Activated B cell treated with CpG ODN at 0.5 μM for 24 hours (primary cell): Measurements from ENCODE around the gene SEC24A. TPM values are rescaled to one million over a fixed set of nuclear protein-coding genes. Genes with fewer than 3 reads are reported as not detected.
"Not testable (repeated sequence)": the region's sequence is repeated elsewhere in the genome, so short reads cannot be mapped to it uniquely, and the experiment has no call there.

Source experiments
- ATAC-seq: fragments of 200-7000 bp; cut with Tn5 transposase; one replicate; pipeline ENCODE4 v1.10.0; 2021; ENCODE audit warnings: low read depth, mild to moderate bottlenecking, moderate library complexity
- CTCF ChIA-PET: fragments of 350-600 bp; sonication (Branson Sonifier 250); formaldehyde crosslinking; loops from one replicate; lab custom pipeline; 2021; ENCODE audit warnings: antibody characterized with exemption; lab: Charles Lee
- POLR2A ChIA-PET: fragments of 350-600 bp; sonication (Branson Sonifier 250); formaldehyde crosslinking; loops from one replicate; lab custom pipeline; 2021; ENCODE audit warnings: antibody characterized with exemption; lab: Charles Lee
- DNase-seq: peaks from one replicate; pipeline ENCODE4 v3.0.0; 2022
- H3K27ac Mint-ChIP-seq: one replicate; pipeline ENCODE4 v1.8.0; 2020; ENCODE audit warnings: mixed read lengths
- H3K27me3 Mint-ChIP-seq: one replicate; pipeline ENCODE4 v1.8.0; 2021; ENCODE audit warnings: mixed read lengths
- H3K36me3 Mint-ChIP-seq: one replicate; pipeline ENCODE4 v1.8.0; 2021; ENCODE audit warnings: low read depth, mixed read lengths
- H3K4me1 Mint-ChIP-seq: one replicate; pipeline ENCODE4 v1.8.0; 2021; ENCODE audit warnings: mixed read lengths
- H3K4me3 Mint-ChIP-seq: one replicate; pipeline ENCODE4 v1.8.0; 2020; ENCODE audit warnings: mild to moderate bottlenecking, mixed read lengths
- H3K9me3 Mint-ChIP-seq: one replicate; pipeline ENCODE4 v1.8.0; 2020; ENCODE audit warnings: mixed read lengths
- intact Hi-C: fragments of 100-400 bp; cut with micrococcal nuclease; formaldehyde crosslinking; loops from one replicate; pipeline ENCODE4 v1.15.1; 2024
- total RNA-seq: library from RNA; stranded (reverse); gene quantifications from 2 replicates; pipeline ENCODE4 v1.2.3, GENCODE V29; 2022
- TF ChIP-seq, protein P1 (sequence below): fragments of 200-600 bp; IDR thresholded peaks from one replicate; pipeline ENCODE4 v1.8.0; 2022; ENCODE audit warnings: antibody characterized with exemption, mild to moderate bottlenecking

Gene SEC24A
- total RNA-seq, 1 donor from 2014 or later = 15.6 TPM

GRCh38 chr5:134659922-134660321 is 11.3 kb downstream of the SEC24A start:
- intact Hi-C loops = no loop called here
- no peaks in the 10 kb centered on the region for H3K27me3 Mint-ChIP-seq
- ChIA-PET CTCF (no interaction called here), POLR2A (interaction anchor here (0.5 kb wide), 1 partner anchor 220 kb away, joined by 4 read pairs; no protein-coding TSS in a partner anchor)
- DNase-seq = no peak
- H3K4me3 Mint-ChIP-seq = no peak overlapping the region
- peaks cover 3% of the 10 kb centered on the region for H3K4me1 Mint-ChIP-seq
- TF ChIP-seq, protein P1, sequence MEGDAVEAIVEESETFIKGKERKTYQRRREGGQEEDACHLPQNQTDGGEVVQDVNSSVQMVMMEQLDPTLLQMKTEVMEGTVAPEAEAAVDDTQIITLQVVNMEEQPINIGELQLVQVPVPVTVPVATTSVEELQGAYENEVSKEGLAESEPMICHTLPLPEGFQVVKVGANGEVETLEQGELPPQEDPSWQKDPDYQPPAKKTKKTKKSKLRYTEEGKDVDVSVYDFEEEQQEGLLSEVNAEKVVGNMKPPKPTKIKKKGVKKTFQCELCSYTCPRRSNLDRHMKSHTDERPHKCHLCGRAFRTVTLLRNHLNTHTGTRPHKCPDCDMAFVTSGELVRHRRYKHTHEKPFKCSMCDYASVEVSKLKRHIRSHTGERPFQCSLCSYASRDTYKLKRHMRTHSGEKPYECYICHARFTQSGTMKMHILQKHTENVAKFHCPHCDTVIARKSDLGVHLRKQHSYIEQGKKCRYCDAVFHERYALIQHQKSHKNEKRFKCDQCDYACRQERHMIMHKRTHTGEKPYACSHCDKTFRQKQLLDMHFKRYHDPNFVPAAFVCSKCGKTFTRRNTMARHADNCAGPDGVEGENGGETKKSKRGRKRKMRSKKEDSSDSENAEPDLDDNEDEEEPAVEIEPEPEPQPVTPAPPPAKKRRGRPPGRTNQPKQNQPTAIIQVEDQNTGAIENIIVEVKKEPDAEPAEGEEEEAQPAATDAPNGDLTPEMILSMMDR = no peak
- H3K27ac Mint-ChIP-seq = no peak overlapping the region
- no peaks in the 10 kb centered on the region for H3K9me3 Mint-ChIP-seq
- ATAC-seq = no peak
- H3K36me3 Mint-ChIP-seq = peaks cover 24% of the 10 kb centered on the region

DNA sequence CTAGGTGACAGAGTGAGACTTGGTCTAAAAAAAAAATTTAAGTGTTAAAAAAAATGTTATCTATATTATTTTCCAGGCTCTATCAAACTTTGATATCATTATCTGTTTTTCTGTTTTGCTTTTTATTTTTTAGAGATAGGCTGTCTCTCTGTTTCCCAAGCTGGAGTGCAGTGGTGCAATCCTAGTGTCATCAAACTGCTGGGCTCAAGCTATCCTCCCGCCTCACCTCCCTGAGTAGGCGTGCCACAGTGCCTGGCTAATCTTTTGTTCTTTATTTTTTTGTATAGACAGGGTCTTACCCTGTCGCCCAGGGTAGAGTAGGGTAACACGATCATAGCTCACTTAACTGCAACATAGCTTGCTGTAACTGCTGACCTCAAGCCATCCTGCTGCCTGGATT is 14.4 kb downstream of the SEC24A start:
- POLR2A ChIA-PET = no interaction called here
- intact Hi-C loops = no loop called here
- Mint-ChIP-seq H3K27me3 (no peaks in the 10 kb centered on the region), H3K9me3 (no peaks in the 10 kb centered on the region), H3K27ac (no peak overlapping the region), H3K36me3 (peaks cover 32% of the 10 kb centered on the region), H3K4me1 (peaks cover 5% of the 10 kb centered on the region), H3K4me3 (no peak overlapping the region)
- no peak for ATAC-seq
- DNase-seq = no peak
- CTCF ChIA-PET = interaction anchor here (0.6 to 1.0 kb wide), 2 partner anchors 75 to 394 kb away, joined by 3 read pairs; no protein-coding TSS in a partner anchor
- TF ChIP-seq, protein P1 = no peak

DNA sequence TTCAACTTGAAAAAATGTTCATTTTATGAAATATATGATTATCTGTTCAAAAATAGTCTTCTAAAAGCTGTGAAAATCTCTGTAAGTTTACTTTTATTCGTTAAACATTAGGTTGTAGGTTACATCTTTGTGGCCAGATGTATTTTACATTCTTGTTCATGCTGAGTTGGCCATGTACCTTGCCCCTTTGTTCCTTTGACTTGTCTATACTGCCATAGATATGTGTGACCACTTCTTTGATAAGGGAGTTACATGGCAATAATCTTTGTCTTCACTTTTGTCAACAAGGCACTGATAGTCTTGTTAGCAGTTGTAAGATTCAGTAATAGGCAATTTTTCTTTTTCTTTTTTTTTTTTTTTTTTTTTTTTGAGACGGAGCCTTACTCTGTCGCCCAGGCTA is 15.9 kb downstream of the SEC24A start:
- Mint-ChIP-seq H3K4me1 (peaks cover 2% of the 10 kb centered on the region), H3K4me3 (no peak overlapping the region), H3K27ac (no peak overlapping the region), H3K36me3 (peaks cover 31% of the 10 kb centered on the region), H3K27me3 (no peaks in the 10 kb centered on the region), H3K9me3 (no peaks in the 10 kb centered on the region)
- DNase-seq = no peak
- TF ChIP-seq, protein P1 = no peak
- intact Hi-C loops = no loop called here
- no peak for ATAC-seq
- POLR2A ChIA-PET = interaction anchor here (0.7 kb wide), 1 partner anchor 123 kb away, joined by 5 read pairs; no protein-coding TSS in a partner anchor
- CTCF ChIA-PET = no interaction called here

- peaks cover 51% of the 10 kb centered on the region for H3K36me3 Mint-ChIP-seq
- H3K4me1 Mint-ChIP-seq, H3K27me3 Mint-ChIP-seq, DNase-seq, CTCF ChIA-PET, intact Hi-C loops, H3K4me3 Mint-ChIP-seq, ATAC-seq, H3K27ac Mint-ChIP-seq, H3K9me3 Mint-ChIP-seq, POLR2A ChIA-PET: not testable (repeated sequence)
Measured at GRCh38 chr5:134673546-134673945, 25.0 kb downstream of the SEC24A start.

- H3K4me1 Mint-ChIP-seq, H3K4me3 Mint-ChIP-seq: not testable (repeated sequence)
Measured at GRCh38 chr5:134677357-134677756, 28.8 kb downstream of the SEC24A start.

DNA sequence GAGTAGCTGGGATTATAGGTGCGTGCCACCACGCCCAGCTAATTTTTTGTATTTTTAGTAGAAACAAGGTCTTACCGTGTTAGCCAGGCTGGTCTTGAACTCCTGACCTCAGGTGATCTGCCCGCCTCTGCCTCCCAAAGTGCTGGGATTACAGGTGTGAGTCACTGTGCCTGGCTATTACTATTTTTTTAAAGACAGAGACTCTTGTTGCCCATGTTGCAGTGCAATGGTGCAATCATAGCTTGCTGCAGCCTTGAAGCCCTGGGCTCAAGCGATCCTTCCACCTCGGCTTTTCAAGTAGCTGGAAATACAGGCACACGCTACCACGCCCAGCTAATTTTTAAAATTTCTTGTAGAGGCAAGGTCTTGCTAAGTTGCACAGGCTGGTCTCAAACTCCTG is 41.6 kb downstream of the SEC24A start:
- H3K4me1 Mint-ChIP-seq, H3K4me3 Mint-ChIP-seq, intact Hi-C loops, CTCF ChIA-PET, DNase-seq, ATAC-seq, POLR2A ChIA-PET, H3K27ac Mint-ChIP-seq, H3K27me3 Mint-ChIP-seq, H3K9me3 Mint-ChIP-seq: not testable (repeated sequence)
- peaks cover 60% of the 10 kb centered on the region for H3K36me3 Mint-ChIP-seq

More at GRCh38 chr5:134677357-134677756, 28.8 kb downstream of the SEC24A start:
- DNase-seq, H3K9me3 Mint-ChIP-seq, H3K27ac Mint-ChIP-seq, POLR2A ChIA-PET, ATAC-seq, H3K27me3 Mint-ChIP-seq, CTCF ChIA-PET, intact Hi-C loops: not testable (repeated sequence)
- H3K36me3 Mint-ChIP-seq = peaks cover 57% of the 10 kb centered on the region

DNA sequence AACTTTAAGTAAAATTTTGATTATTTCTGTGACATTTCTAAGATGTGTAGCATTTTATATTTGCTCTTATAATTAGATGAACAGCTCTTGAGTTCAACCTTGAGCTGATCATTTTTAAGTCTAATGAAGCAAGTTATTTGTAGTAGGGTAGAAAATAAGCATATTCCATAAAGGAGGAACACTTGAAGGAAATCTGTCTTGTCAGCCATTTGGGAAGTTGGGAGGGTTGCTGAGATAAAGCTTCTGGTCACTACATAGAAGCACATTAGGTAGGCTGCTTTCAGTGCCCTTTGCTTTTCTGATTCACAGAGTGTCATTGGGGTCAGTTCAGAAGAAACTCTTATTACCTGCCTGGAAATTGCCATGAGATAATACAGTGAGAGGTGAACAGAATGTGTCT is 44.1 kb downstream of the SEC24A start:
- peaks cover 55% of the 10 kb centered on the region for H3K36me3 Mint-ChIP-seq
- ChIA-PET CTCF (no interaction called here), POLR2A (no interaction called here)
- no peak for DNase-seq
- no peak for ATAC-seq
- H3K4me3 Mint-ChIP-seq = no peak overlapping the region
- TF ChIP-seq, protein P1 = no peak
- no peaks in the 10 kb centered on the region for H3K9me3 Mint-ChIP-seq
- intact Hi-C loops = no loop called here
- no peaks in the 10 kb centered on the region for H3K27me3 Mint-ChIP-seq
- no peaks in the 10 kb centered on the region for H3K4me1 Mint-ChIP-seq
- no peak overlapping the region for H3K27ac Mint-ChIP-seq
